Upper lobe of left lung (tissue), 4 donors: ENCODE data around the gene ARAP2.

Experiments
- CTCF ChIP-seq, 6 experiments: fragments of 450-650 bp in 4 of 6; fragments of 200-600 bp in 2 of 6; sonication (generic) in 2 of 6; IDR thresholded peaks; one replicate each; pipeline ENCODE4 v1.5.1; 2016 to 2019; ENCODE audit warnings: antibody characterized with exemption in 6 of 6
- POLR2AphosphoS5 ChIP-seq, 2 donors: sonication (generic); formaldehyde crosslinking; IDR thresholded peaks; one replicate each; pipeline ENCODE4 v1.5.1; 2017; ENCODE audit warnings: antibody characterized with exemption in 2 of 2

- TF ChIP-seq CTCF (IDR thresholded peaks at IDR 0.05) (no peak), POLR2AphosphoS5 (IDR thresholded peaks at IDR 0.05) (no peak)
These were observed 207.2 kb downstream of the ARAP2 start for GRCh38 chr4:36037127-36037526.
